ENCODE measurements around the gene HERC5.

Gene HERC5

DNA sequence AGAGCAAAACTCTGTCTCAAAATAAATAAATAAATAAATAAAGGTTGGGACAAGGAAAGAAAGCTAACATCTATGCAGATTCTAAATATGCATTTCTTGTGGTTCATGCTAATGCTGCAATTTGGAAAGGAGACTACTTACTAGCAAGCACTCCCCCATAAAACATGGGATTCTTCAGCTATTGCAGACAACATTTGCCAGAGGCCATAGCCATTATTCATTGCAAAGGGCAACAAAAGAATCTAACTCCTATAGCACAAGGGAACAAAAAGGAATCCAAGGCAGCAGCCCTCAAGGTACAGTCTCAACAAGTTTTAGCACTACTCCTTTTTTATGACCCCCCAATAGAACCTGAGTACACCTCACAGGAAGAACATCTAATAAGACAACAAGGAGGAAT lies 8.0 kb upstream of the HERC5 start:
- no peak for DNase-seq

GRCh38 chr4:88449290-88449689 lies 7.6 kb upstream of the HERC5 start:
- DNase-seq, result no peak

DNA sequence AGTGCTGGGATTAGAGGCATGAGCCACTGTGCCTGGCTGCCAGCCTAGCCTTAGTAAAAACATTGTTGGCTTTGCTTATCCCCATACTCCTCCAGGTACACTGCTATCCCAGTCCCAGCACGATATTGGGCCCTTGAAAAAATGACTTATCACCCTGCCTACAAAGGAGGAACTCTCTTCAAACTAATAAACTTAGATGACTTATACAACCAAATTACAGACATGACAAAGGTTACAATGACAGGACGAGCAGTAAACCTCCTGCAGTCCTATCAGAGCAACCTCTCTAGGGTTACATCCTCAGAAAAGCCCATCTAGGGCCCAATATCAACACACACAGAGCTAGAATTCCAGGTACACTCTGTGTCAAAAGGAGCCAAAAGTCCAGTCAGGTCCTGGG lies 5.7 kb upstream of the HERC5 start:
- no peak for DNase-seq

DNA sequence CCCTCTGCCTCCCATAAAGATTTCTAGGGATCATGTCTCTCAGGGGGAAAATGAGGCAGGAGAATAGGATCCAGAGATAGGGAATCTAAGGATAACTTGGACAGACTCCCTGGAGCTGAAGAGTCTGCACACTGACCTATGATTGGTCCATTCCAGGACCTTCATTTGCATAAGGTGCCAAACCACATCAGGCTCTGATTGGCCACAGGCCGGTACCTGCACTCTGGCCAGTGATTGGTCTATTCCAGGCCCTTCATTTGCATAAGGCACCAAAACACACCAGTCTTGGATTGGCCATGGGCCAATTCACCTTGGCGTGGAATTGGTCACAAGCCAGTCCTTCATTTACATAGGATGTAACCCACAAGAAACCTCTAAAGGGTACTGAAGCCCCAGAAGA lies 4.0 kb upstream of the HERC5 start:
- no peak for DNase-seq

GRCh38 chr4:88457307-88458103 lies 586 bp downstream of the HERC5 start:
- DNase-seq, result no peak

DNA sequence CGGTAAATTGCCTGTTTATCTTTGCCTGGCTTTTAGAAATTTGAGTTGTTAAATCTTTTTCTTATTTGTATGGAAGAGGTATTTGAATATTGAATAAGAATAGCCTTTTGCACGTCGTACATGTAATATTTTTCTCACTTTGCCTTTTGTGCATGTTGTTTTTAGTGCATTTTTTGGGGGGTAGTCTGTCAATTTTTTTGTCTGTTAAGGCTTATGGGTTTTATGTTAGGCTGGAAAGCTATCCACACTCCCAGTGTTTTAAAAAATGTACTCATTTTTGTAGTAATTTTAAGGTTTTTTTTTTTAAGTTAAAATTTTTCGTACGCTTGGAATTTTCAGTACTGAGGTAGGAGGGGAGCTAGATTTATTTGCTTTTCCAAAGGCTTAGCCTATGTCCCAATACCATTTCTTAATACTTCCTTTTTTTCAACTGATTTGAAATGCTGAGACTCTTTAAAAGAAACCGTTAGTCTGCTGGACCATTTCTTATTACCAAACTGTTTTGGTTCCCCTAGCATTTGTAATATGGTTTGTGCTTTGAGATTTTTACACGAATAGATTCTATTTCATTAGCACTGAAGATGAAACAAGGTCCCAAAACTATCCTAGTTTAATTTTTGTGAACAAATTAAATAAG lies 1.3 kb downstream of the HERC5 start:
- no peak for DNase-seq

- no peak for DNase-seq
Observed at GRCh38 chr4:88465653-88466192, 8.8 kb downstream of the HERC5 start.

DNA sequence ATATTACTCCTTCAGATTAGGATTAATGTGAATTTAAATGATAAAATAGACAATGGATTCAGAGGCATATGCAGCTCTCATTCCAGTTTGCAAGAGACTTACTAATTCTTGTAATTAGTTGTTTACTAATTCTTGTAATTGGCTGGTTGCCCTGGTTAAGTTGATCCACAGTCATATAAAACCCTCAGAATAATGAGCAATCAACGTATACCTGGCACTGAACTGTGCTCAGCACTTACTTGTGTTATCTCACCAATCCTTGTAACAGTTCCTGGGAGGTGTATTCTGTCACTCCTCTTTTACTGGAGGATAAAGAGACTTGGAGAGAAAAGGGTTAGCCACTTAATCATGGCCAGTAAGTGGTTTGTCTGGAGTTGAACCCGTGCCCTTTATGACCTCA lies 10.5 kb downstream of the HERC5 start:
- no peak for DNase-seq

GRCh38 chr4:88477229-88477860 lies 20.4 kb downstream of the HERC5 start:
- DNase-seq, result no peak

GRCh38 chr4:88478247-88478646 lies 21.3 kb downstream of the HERC5 start:
- DNase-seq, result no peak

- DNase-seq, result no peak
Observed at GRCh38 chr4:88481537-88481936, 24.6 kb downstream of the HERC5 start.

DNA sequence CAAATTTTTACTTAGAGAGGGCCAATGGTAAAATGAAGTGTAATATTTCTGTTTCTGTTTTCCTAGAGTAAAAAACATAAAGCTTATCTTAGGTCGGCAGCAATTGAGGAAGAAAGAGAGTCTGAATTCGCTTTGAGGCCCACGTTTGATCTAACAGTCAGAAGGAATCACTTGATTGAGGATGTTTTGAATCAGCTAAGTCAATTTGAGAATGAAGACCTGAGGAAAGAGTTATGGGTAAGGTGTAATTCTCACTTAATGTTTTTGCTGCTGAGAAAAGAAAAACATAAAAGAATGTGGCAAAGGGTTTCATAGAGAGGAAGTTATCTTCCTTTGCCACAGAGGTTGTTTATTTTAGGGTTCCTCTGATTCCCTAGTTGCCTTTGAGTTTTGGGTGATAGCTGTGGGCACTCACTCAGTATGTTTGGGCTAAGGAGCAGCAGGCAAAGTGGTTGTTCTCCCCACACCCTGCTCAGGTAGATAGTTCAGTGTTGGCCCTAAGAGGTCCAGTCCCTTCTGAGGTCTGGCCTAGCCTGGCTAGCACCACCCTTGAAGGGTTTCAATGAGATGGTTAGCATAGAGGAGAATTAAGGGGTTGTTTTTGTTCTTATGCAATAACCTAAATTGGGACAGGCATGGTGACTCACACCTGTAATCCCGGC lies 32.3 kb downstream of the HERC5 start:
- no peak for DNase-seq

GRCh38 chr4:88497859-88498409 lies 41.0 kb downstream of the HERC5 start:
- no peak for DNase-seq

- no peak for DNase-seq
Observed at GRCh38 chr4:88503344-88503743, 46.4 kb downstream of the HERC5 start.

GRCh38 chr4:88511236-88511635 lies 54.3 kb downstream of the HERC5 start:
- DNase-seq, result no peak

- DNase-seq, result no peak
Observed at GRCh38 chr4:88514557-88515511, 57.9 kb downstream of the HERC5 start.

- DNase-seq, result no peak
Observed at GRCh38 chr4:88516746-88517145, 59.8 kb downstream of the HERC5 start.

DNA sequence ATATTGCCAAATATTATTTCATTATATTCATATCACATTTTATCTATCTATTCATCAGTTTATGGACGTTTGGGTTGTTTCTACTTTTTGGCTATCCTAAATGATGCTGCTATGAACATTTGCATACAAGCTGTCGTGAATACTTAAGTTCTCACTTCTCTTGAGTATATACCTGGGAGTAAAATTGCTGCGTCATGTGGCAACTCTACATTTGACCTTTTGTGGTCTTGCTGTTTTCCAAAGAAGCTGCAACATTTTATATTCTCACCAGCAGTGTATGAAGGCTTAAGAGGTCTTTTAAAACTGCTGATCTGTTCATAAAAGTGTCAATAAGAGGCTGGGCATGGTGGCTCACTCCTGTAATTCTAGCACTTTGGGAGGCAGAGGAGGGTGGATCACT lies 60.9 kb downstream of the HERC5 start:
- no peak for DNase-seq

GRCh38 chr4:88518911-88519310 lies 62.0 kb downstream of the HERC5 start:
- DNase-seq, result no peak

DNA sequence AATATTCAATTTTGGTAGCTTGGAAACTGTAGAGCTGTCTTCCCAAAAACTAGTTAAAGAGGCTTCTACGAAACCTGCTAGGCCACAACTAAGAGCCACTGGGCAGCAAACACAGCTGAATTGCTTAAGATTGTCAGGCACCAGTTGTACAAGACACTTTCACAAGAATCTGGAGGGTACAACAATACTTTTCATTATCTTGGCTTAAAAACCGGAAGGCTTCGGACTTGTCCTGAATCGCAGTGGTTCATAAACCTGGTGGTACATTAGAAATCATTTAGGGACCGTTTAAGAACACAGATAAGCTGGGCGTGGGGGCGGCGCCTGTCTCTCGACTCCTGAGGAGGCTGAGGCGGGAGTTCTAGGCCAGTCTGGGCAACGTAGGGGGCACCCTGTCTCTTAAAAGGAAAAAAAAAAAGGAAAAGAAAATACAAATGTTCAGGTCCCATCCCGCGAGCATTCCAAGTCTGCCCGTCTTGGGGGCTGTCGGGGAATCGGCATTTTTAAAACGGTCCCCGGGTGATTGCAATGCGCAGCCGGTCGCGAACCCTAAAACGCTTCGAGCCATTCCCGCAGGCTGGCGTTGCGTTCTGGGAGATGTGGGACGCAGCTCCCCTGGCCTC lies 65.9 kb downstream of the HERC5 start:
- DNase-seq, result peak; percentile 16
